Fibroblast of villous mesenchyme (primary cell): ENCODE data around the gene DHODH. TPM values are rescaled to one million over a fixed set of nuclear protein-coding genes. Genes with fewer than 3 reads are reported as not detected.
A peak's percentile ranks its signal among the peaks of the same experiment; 100 is the strongest.

Experiments used
- DNase-seq: peaks from one replicate; pipeline ENCODE4 v3.0.0-alpha.2; 2010; ENCODE audit warnings: low read depth
- H3K4me3 ChIP-seq: 2 replicates; pipeline ENCODE4 v1.5.1; 2011; ENCODE audit warnings: low read depth, mild to moderate bottlenecking, low read length
- CTCF ChIP-seq: IDR thresholded peaks from 2 replicates; pipeline ENCODE4 v1.5.1; 2012; ENCODE audit warnings: low read depth, mild to moderate bottlenecking, low read length; ENCODE audit not compliant: insufficient read depth
- total RNA-seq: library from RNA; depleted of rRNA; stranded (reverse); fragments of >200 nt; gene quantifications from 2 replicates; pipeline ENCODE4 v1.2.3, GENCODE V29; 2012

The DHODH gene
- total RNA-seq = 3.5 TPM in 2 replicates

- DNase-seq = peak; percentile 97
- no peak for TF ChIP-seq CTCF
- H3K4me3 ChIP-seq = peak within 1 kb of the TSS; percentile 78
Observed at GRCh38 chr16:72008424-72009216, at the start of gene DHODH. Gene DHODH, plus strand, starts transcription at chr16:72008744. Its CDS starts 21 bp downstream, at chr16:72008765.

GRCh38 chr16:71961066-71962039, 47.2 kb upstream of the DHODH start:
- peak; percentile 90 for TF ChIP-seq CTCF

GRCh38 chr16:71963125-71963875, 45.2 kb upstream of the DHODH start:
- no peak for DNase-seq
- TF ChIP-seq CTCF = no peak
- no peak overlapping the region for H3K4me3 ChIP-seq

More at GRCh38 chr16:71961066-71962039, 47.2 kb upstream of the DHODH start:
- H3K4me3 ChIP-seq = no peak overlapping the region
- peak; percentile 87 for DNase-seq

GRCh38 chr16:71965223-71965622, 43.3 kb upstream of the DHODH start:
- DNase-seq = no peak
- no peak overlapping the region for H3K4me3 ChIP-seq
- no peak for TF ChIP-seq CTCF

- no peak overlapping the region for H3K4me3 ChIP-seq
- no peak for TF ChIP-seq CTCF
- no peak for DNase-seq
Observed at GRCh38 chr16:71966932-71967331, 41.6 kb upstream of the DHODH start.

GRCh38 chr16:71969353-71969752, 39.2 kb upstream of the DHODH start:
- no peak for TF ChIP-seq CTCF

More at GRCh38 chr16:71969353-71969752, 39.2 kb upstream of the DHODH start:
- no peak overlapping the region for H3K4me3 ChIP-seq
- no peak for DNase-seq
